ENCODE measurements around the gene MTX1. TPM values are rescaled to one million over a fixed set of nuclear protein-coding genes. Genes with fewer than 3 reads are reported as not detected.
A peak's percentile ranks its signal among the peaks of the same experiment; 100 is the strongest.

Gene MTX1
- total RNA-seq, 6 donors from 2014 or later: 23.0 to 68.4 (median 37.4) TPM

DNA sequence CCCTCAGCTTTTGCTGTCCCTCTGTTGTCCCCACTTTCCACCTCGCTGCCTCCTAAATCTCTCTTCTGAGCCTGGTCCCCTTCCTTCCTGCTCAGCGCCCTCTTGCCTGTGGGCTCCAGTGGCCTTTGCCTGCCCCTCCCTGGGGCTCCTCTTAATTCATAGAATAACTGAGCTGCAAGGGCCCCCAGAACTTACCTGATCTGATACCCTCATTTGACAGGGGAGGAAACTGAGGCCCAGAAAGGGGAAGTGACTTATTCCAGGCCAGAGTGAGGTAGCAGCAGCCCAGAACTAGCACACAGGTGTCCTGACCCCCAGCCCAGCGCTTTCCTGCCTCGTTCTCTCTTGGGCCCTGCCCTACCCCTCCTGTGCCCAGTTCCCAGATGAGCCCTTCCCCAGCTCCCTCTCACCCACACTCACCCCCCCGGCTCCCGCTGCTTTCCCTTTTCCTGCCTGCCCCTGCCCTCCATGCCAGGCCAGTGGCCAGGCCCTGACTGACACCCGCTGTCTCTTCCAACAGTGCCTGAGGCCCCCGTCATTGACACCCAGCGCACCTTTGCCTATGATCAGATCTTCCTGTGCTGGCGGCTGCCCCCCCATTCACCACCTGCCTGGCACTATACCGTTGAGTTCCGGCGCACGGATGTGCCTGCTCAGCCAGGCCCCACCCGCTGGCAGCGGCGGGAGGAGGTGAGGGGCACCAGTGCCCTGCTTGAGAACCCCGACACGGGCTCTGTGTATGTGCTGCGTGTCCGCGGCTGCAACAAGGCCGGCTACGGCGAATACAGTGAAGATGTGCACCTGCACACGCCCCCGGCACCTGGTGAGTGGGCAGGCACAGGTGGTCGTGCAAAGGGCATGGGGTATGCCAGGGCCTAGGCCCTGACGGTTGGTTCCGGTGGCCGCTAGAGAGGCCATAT, 29.1 kb upstream of the MTX1 start:
- Histone ChIP-seq H3K4me3 (no peak overlapping the region), H3K4me1 (peaks cover 13 to 32% (median 22%) of the 10 kb centered on the region in 4 donors), H3K27me3 (peaks cover 0 to 3% (median 0%) of the 10 kb centered on the region in 4 donors), H3K9me3 (no peaks in the 10 kb centered on the region), H3K36me3 (no peaks in the 10 kb centered on the region), H3K27ac (peak overlapping the region in 1 of 4 donors; percentile 76)
- DNase-seq: peak; percentile 27 to 82
- ATAC-seq (ENCODE audit: low FRiP score in 2 of 2): no peak
- 91 to 92% methylated on average over 16 to 31 of the region's 31 CpGs for WGBS, 2 donors
- TF ChIP-seq EP300 (IDR thresholded peaks at IDR 0.05) (no peak), POLR2AphosphoS5 (IDR thresholded peaks at IDR 0.05) (peak in 1 of 2 donors; percentile 13), POLR2A (IDR thresholded peaks at IDR 0.05) (peak in 1 of 4 donors; percentile 34)

DNA sequence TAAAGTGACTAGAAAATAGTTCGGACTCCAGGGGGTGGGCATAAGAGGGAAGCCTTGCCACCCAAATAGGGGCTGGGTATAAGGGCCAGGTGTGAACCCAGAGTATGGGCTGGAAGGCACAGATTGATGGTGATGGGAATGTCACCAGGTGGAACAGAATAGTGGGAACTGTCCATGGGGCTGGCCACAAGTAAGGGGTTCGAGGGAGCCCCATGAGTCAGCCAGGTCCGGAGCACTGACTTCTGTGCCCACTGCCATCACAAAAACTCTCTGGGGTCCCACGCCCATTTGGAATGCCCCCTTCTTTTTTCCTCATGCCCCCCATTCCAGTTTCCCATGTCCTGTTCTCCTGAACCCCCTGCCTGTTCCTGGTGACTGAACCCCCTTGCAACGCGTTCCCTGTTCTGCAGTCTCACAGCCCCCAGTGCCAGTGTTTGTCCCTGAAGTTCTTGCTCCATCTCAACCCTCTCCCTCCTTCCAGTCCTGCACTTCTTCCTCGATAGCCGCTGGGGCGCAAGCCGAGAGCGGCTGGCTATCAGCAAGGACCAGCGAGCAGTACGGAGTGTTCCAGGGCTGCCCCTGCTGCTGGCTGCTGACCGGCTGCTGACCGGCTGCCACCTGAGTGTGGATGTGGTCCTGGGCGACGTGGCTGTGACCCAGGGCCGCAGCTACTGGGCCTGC, 27.0 kb upstream of the MTX1 start:
- Histone ChIP-seq H3K27ac (no peak overlapping the region), H3K4me3 (no peak overlapping the region), H3K4me1 (peaks cover 18 to 38% (median 30%) of the 10 kb centered on the region in 4 donors), H3K27me3 (no peaks in the 10 kb centered on the region), H3K9me3 (no peaks in the 10 kb centered on the region), H3K36me3 (no peaks in the 10 kb centered on the region)
- ATAC-seq (ENCODE audit: low FRiP score in 2 of 2) (no peak), DNase-seq (peak; percentile 39 to 81)
- 90 to 93% methylated on average over 13 to 18 of the region's 18 CpGs for WGBS, 2 donors
- TF ChIP-seq POLR2AphosphoS5 (IDR thresholded peaks at IDR 0.05) (peak in 1 of 2 donors; percentile 11), POLR2A (IDR thresholded peaks at IDR 0.05) (peak in 1 of 4 donors; percentile 40)
- TF ChIP-seq, protein P1, sequence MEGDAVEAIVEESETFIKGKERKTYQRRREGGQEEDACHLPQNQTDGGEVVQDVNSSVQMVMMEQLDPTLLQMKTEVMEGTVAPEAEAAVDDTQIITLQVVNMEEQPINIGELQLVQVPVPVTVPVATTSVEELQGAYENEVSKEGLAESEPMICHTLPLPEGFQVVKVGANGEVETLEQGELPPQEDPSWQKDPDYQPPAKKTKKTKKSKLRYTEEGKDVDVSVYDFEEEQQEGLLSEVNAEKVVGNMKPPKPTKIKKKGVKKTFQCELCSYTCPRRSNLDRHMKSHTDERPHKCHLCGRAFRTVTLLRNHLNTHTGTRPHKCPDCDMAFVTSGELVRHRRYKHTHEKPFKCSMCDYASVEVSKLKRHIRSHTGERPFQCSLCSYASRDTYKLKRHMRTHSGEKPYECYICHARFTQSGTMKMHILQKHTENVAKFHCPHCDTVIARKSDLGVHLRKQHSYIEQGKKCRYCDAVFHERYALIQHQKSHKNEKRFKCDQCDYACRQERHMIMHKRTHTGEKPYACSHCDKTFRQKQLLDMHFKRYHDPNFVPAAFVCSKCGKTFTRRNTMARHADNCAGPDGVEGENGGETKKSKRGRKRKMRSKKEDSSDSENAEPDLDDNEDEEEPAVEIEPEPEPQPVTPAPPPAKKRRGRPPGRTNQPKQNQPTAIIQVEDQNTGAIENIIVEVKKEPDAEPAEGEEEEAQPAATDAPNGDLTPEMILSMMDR (IDR thresholded peaks at IDR 0.05): no peak

DNA sequence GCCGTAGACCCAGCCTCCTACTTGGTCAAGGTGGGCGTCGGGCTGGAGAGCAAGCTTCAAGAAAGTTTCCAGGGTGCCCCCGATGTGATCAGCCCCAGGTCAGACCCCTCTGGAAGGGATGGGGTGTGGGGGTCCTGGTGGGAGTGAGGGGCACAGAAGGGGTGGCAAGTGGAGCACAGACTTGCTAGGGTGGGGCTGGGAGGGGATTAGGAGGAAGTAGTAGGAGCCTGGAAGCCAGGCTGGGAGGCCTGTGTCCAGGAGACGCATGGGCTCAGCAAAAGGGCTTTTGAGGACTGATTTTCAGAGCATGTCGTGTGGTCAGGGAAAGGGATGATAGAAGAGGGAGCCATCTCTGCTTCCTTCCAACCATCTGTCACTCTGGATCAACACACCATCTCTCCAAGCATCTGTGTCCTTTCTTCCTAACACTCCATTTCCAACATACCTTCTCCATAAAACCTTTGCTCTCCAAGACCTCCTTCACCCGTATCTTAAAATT, 26.4 kb upstream of the MTX1 start:
- Histone ChIP-seq H3K27ac (no peak overlapping the region), H3K36me3 (no peaks in the 10 kb centered on the region), H3K4me3 (no peak overlapping the region), H3K27me3 (no peaks in the 10 kb centered on the region), H3K9me3 (no peaks in the 10 kb centered on the region), H3K4me1 (peaks cover 13 to 38% (median 27%) of the 10 kb centered on the region in 4 donors)
- ATAC-seq (ENCODE audit: low FRiP score in 2 of 2) (no peak), DNase-seq (no peak)
- TF ChIP-seq POLR2AphosphoS5 (IDR thresholded peaks at IDR 0.05) (no peak), POLR2A (IDR thresholded peaks at IDR 0.05) (no peak), EP300 (IDR thresholded peaks at IDR 0.05) (no peak)
- TF ChIP-seq, protein P1 (IDR thresholded peaks at IDR 0.05): no peak
- 75 to 86% methylated on average over 3 to 7 of the region's 7 CpGs for WGBS, 2 donors

- WGBS, 2 donors: 83 to 88% methylated on average over 16 to 17 of the region's 20 CpGs
- Histone ChIP-seq H3K36me3 (no peaks in the 10 kb centered on the region), H3K4me1 (peaks cover 11 to 30% (median 17%) of the 10 kb centered on the region in 4 donors), H3K4me3 (no peak overlapping the region), H3K27me3 (no peaks in the 10 kb centered on the region), H3K27ac (peak overlapping the region in 1 of 4 donors; percentile 67), H3K9me3 (no peaks in the 10 kb centered on the region)
- ATAC-seq (ENCODE audit: low FRiP score in 2 of 2) (peak in 1 of 2 donors; percentile 0), DNase-seq (peak in 1 of 2 donors; percentile 82)
- TF ChIP-seq EP300 (IDR thresholded peaks at IDR 0.05): no peak
- peak in 1 of 4 donors; percentile 40 for TF ChIP-seq POLR2A (IDR thresholded peaks at IDR 0.05)
- TF ChIP-seq POLR2AphosphoS5 (IDR thresholded peaks at IDR 0.05): no peak
These were observed 24.7 kb upstream of the MTX1 start for GRCh38 chr1:155183775-155184221.

- DNase-seq: no peak
- Histone ChIP-seq H3K9me3 (no peaks in the 10 kb centered on the region), H3K36me3 (no peaks in the 10 kb centered on the region), H3K27ac (peak overlapping the region; percentile 44 to 84 (median 74)), H3K4me3 (no peak overlapping the region), H3K27me3 (no peaks in the 10 kb centered on the region), H3K4me1 (peaks cover 11 to 25% (median 17%) of the 10 kb centered on the region in 4 donors)
- no peak for TF ChIP-seq POLR2AphosphoS5 (IDR thresholded peaks at IDR 0.05)
- TF ChIP-seq POLR2A (IDR thresholded peaks at IDR 0.05): no peak
- no peak for TF ChIP-seq EP300 (IDR thresholded peaks at IDR 0.05)
- TF ChIP-seq, protein P1 (IDR thresholded peaks at IDR 0.05): no peak
- peak in 1 of 2 donors; percentile 0 for ATAC-seq (ENCODE audit: low FRiP score in 2 of 2)
- 89 to 93% methylated on average over 3 to 4 of the region's 4 CpGs for WGBS, 2 donors
These were observed 24.1 kb upstream of the MTX1 start for GRCh38 chr1:155184351-155184811.

Measured in upper lobe of left lung (tissue), 6 donors.